HG03039 (cell line): ENCODE measurements around the gene MED15.

Source experiments
- ATAC-seq: cut with Tn5 transposase; IDR thresholded peaks from one replicate; pipeline ENCODE4 v1.9.1; 2021; ENCODE audit warnings: mild to moderate bottlenecking, moderate library complexity; ENCODE audit not compliant: unreplicated experiment

The MED15 gene

DNA sequence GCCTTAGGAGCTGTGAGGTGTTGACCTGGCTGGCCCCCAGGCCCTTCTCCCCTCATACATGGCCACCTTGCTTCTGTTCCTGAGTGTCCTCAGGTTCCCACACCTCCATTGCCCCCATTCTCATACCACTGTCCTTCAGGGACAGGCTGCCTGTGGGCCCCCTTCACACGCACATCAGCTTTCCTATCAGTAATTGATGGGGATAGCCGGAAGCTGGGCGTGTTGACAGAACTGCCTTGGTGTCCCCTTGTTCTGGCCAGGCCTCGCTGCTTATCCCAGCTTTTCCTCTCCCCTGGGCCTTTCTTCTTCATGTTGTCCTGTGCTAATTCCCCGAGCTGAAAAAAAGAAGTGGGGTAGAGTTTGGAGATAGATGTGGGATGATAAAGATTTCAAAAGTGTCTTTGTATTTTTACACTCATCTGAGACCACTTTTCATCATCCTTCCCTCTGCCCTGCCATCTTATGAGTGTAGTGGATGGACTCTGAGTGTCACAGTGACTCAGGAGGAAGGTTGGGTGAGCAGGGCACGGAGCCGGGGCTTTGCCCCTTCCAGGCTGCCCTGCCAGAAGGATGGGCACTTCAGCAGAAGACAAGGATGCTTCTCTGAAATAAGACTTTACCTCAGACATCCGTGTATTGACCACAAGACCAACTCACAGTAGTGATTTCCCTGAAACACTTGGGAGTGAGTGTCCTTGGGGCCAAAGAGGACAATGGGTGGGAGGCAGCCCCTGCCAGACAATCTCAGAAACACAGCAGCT lies 42.8 kb downstream of the MED15 start:
- no peak for ATAC-seq

DNA sequence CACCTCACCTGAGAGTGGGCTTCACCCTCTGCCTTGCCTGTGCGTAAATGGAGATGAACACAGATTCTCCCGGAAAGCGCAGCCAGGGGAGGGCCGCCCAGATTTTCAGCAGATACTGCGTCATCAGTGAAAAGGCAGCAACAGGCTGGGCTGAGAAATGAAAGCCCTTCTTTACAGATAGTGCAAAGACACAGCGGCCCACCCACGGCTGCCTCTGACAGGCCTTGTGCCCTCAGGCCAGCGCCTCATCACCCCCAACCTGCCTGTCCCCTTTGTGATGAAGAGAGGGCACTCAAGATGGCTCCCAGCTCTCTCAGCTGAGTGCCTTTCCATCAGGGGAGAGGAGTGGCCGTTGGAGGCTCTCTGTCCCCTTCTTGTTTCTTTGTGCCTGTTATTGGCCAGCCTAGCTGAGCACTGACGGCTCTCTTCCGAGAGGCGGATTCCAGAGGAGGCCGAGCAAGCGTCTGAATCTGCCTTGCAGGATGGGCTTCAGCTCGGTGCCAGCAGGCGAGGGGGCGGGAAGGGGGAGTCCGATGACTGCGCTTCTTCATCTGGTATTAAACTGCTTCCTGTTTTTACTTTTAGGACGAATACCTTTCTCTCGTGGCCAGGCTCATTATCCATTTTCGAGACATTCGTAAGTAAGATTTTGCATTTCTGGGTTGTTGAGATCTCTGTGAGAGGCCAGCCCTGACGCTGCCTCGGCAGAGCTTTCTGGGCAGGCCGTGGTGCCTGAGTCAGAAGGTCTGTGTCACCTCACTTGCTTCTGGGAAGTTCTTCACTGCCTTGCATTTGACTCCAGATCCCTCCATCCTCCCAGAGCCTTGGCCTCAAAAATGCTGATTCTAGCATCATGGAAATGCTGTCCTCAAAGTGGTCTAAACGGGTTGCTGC lies 43.7 kb downstream of the MED15 start:
- no peak for ATAC-seq

DNA sequence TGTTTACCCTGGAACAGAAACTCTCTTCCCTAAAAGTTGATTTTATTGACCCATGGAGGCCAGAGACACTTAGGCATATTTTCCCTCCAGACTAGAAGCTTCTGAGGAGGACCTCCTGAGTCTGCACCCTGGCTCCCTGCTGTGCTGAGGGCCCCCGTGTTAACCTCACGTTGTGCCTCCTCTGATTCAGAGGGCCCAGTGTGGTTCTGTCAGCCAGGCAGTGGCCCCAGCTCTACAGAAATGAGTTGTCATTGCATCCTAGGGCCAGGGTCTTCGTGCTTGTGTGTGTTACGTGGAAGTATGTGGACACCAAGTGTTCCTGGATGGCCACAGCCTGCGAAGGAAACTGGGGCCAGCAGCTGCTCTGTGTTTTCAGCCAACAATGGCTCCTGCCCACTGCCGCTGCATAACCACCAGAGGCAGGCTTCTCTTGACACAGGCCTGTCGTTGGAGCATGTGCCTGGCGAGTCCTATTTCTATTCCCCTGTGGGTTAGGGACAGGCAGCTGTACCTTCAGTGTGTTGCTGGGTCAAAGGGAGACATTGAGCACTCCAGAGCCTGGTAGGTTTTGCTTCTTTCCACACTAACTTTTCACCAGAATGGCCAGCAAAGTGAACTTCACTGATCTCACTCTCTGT lies 44.5 kb downstream of the MED15 start:
- no peak for ATAC-seq

DNA sequence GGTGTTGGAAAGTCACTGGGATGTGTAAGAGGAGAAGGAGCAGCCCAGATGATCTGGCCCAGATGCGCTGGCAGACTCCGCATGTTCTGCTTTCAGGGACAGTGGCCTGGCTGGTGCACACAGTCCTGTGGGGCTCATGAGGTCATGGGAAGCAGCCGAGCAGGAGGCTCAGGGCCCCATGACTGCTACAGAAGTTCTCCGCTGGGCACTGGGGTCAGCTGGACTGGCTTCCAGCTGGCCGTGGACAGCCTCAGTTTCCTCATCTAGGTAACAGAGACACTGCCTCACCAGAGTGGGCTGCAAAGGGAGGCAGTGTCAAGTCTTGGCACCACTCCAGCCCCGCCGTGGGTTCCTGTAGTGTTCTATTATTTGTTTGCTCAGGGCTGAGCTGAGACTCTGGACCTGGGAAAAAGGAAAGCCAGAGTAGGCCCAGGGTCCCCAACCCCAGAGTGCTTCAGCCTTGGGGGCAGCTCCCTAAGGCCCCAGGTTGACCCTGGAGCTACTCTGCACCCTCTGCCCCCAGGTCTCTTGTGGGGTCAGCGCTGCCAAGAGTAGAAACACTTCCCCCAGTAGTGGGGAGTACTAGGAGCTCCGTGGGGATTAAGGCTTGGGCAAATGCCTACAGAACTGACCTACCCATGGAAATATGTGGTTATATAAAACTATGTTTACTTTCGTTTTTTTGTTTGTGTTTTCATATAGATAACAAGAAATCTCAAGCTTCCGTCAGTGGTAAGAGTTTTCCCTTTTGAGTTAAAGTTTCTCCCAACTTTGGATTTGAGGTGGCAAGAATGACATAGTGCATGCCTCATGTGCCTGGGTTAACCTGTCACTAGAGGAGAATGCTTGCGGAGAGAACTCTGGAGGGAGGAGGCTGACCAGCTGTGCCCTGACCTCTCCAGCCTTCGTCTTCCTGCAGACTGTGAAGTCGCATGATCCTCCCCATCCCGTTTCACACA lies 45.3 kb downstream of the MED15 start:
- ATAC-seq, result no peak

DNA sequence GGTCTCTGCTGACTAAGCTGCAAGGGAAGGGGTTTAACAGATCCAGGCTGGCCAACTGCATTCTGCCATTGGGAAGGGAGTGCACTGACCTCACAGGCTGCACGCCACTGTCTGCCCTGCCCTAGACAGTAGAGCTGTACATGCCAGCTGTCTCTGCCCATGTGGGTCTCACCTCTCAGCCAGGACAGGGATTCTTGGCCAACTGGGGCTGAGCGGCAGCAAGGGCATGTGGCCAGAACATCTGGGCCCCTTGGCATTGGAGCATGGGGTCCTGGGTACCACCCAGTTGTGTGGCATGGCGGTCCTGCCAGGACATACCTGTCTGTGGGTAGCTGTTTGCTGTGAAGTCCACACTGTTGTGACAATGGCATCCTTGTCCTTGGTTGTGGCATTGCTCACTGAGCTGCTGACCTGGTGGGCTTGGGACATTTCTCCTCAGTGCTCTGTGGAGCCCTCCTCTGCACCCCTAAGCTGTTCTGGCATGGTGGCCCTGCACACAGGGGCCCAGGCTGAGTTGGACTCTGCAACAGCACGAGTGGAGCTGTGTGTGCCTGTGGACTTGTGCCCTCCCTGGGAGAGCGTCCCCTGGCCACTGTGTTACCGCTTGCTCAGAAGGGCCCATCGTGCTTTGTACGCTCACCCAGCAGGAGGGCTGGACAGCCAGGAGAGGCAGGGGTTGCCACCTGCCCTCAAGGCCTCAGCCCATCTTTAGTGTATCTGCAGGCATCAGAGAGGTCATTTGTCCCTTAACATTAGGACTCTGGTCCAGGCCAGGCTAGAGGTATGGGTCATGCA lies 46.7 kb downstream of the MED15 start:
- no peak for ATAC-seq

DNA sequence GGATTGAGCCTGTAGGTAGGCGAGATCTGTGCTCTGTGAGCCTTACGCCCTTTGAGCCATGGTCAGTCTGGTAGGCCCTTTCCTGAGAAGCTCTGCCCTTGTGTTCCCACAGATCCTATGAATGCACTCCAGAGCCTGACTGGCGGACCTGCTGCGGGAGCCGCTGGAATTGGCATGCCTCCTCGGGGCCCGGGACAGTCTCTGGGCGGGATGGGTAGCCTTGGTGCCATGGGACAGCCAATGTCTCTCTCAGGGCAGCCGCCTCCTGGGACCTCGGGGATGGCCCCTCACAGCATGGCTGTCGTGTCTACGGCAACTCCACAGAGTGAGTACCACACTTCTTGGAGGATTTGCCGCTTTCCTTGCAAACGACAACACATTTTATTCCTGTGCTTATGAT lies 47.4 kb downstream of the MED15 start:
- ATAC-seq, result no peak

DNA sequence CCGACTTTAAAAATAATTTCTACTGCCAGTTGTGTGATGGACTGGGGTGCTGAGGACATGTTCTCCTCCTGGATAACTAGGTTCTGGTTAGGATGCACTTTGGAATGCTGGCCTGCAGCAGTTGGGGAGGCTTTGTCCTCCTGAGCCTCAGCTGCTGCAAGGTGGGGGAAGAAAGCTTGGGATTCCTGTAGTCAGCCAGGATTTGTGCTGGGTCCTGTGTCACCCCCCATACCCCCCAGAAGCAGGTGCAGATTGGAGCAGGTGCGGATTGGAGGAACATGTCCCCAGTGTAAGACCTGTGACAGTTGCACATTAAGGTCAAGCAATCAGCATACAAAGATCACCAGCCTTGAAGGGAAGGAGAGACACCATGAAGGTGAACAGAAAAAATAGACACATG lies 51.1 kb downstream of the MED15 start:
- no peak for ATAC-seq

DNA sequence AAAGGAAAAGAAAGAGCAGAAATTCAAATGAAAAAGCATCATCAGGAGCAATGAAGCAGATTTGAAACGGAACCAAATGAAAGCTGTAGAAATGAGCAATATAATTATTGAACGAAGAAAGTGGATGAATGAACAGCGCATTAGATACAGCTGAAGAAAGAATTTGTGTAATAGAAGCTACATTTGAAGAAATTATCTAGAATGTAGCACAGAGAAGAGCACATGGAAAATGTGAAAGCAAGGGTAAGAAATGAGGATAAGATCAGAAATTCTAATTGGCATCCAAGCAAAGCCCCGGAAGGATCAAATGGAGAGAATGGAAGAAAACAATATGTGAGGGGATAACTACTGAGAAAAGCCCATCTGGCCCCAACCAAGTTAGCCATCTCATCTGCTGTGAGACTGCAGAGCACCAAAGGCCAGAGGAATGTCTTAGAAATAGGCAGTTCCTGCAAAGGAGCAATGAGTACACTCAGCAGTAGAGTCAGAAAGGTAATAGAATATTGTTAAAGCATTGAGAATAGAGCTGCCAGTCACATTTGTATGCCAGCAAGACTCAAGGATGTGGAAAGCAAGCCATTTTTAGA lies 51.9 kb downstream of the MED15 start:
- no peak for ATAC-seq

DNA sequence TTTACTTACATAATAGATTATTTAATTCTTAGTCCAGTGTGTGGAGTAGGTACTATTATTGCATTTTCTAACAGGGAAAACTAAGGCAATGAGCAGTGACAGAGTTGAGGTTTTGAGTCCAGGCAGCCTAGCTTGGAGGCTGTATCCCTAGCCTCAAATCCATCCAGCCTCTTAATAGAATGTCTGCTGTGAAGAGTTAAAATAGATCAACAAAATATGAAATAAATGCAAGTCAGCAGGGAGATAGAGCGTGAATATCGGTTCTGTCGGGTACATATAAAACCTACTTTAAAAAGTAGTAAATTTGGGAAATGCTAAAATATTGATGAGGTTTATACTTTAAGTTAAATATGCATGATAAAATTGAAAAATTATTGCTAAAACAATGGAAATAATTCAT lies 53.3 kb downstream of the MED15 start:
- no peak for ATAC-seq

DNA sequence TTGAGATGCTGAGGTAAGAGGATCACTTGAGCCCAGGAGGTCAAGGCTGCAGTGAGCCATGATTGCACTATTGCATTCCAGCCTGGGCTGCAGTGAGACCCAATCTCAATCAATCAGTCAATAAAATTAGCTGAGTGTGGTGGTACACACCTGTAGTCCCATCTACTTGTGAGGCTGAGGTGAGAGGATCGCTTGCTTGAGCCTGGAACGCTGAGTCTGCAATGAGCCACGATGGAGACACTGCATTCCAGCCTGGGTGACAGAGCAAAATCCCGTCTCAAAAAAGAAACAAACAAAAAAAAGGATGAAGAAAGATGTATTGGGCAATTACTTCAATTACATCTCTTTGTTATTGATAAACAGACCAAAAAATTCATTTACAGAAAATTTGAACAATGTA lies 54.5 kb downstream of the MED15 start:
- ATAC-seq, result no peak

DNA sequence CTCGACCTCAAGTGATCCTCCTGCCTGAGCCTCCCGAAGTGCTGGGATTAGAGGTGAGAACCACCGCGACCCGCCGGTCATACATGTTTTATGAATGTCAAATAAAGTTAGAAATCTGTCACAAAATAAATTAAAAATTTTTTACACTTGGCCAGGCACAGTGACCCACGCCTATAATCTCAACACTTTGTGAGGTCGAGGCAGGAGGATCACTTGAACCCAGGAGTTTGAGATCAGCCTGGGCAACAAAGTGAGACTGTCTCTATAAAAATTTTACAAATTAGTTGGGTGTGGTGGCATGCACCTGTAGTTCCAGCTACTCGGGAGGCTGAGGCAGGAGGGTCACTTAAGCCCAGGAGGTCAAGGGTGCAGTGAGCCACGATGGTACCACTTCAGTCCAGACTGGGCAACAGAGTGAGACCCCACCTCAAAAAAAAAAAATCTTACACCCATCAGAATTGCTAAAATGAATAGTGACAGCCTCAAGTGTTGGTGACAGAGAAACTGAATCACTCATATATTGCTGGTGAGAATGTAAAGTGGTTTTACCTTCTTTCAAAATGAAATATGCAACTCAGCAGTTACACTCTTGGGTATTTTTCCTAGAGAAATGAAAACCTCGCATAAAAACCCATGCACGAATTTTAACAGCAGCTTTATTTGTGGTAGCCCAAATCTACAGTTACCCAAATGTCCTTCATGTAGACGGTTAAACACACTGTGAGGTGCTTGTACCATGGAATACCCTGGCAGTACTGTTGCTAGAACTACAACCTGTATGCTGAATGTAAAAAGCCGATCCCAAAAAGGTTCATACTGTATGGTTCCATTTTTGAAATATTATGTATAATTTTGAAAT lies 55.4 kb downstream of the MED15 start:
- ATAC-seq, result no peak

DNA sequence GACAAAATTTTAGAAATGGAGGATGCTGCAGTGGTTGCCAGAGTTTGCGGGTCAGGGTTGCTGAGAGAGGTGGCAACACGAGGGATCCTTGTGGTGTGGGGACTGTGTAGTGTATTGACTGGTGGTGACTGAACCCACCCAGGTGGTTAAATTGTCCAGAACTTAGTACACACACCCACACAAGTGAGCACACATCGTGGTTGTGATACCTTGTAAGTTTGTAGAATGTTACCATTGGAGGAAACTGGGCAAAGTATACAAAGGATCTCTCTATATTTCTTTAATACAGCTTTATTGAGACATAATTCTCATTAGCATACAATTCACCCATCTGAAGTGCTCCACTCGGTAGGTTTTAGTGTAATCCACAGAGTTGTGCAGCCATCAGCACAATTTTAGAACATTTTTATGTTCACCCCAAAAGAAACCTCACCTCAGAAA lies 56.1 kb downstream of the MED15 start:
- ATAC-seq, result no peak

DNA sequence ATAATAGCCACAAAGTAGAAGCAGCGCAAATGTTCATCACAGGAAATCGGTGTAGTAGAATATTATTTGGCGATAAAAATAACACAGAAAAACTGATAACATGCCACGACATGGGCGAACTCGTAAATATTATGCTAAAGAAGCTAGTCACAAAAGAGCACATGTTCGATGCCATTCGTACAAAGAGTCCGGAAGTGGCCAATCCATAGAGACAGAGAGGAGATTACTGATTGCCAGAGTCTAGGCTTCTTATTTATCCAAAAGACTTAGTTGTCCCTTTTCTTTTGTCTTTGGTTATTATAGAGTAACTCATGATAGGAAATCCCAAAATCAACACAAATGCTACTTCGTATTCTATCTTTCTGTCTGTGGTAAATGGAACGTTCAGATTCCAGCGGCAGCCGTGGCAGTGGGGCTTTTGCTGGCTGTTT lies 56.5 kb downstream of the MED15 start:
- no peak for ATAC-seq

DNA sequence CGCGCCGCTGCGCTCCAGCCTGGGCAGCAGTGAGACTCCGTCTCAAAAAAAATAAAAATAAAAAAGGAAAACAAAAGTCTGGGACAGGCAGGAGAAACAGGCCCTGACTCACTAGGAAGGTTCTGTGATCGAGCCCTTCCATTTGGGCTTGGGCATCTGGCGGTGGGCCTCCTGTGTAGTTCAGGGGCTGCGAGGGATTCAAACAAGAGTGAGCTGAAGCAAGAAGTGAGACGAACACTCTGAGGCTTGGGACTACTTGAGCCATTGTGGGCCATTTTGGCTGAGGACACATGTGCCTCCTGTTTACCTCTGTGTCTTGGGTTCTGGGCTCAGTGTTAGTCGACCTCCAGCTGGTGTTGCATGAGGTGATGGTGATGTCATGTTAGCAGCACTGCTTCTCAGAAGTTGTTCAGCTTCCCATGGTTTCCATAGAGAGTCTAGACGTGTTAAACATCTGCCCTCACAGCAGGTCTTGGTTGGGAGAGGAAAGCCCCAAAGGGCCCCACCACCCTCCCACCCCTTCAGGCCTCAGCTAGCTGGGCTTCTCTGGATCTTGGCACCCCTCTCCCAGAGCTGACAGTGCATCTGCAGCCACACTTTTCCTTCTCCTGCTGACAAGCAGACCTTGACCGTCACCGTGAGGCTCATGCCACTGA lies 57.8 kb downstream of the MED15 start:
- no peak for ATAC-seq

DNA sequence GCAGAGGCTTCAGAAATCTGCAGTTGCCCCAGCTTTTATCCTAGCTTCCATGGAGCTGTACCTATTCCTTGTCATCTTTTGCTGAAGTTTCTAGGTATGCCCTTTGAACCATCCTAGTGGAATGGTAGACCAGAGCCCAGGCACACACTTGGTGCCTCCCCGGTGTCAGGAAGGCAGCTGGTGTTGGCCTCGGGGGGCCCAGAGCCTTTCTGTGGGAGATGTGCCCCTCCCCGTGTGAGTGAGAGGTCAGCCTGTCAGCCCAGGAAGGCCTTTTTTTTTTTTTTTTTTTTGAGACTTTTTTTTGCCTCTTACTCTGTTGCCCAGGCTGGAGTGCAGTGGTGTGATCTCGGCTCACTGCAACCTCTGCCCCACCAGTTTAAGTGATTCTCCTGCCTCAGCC lies 58.4 kb downstream of the MED15 start:
- ATAC-seq, result no peak

DNA sequence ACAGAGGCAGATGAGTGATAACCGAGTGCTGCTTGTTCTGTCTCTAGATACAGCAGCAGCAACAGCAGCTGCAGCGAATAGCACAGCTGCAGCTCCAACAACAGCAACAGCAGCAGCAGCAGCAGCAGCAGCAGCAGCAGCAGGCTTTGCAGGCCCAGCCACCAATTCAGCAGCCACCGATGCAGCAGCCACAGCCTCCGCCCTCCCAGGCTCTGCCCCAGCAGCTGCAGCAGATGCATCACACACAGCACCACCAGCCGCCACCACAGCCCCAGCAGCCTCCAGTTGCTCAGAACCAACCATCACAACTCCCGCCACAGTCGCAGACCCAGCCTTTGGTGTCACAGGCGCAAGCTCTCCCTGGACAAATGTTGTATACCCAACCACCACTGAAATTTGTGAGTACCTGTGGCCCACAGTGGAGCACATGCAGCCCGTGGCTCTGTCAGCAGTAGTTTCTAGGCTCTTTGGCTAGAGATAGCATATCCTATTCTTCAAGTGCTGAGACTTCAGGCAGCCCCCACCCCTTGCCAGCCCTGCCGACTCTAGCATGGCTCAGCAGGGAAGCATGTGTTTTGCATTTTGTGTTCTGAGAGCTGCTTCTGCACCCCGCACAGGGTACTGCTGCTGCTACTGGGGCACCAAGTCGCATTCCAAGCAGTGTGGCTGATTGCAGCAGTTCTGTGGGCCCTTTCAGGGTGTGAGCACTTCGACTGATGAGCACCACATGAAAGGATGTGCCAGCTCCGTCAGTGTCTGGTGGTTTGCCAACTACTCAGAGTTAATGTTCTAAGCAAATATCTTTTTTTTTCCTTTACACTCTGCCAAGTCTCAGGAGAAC lies 59.2 kb downstream of the MED15 start:
- no peak for ATAC-seq

DNA sequence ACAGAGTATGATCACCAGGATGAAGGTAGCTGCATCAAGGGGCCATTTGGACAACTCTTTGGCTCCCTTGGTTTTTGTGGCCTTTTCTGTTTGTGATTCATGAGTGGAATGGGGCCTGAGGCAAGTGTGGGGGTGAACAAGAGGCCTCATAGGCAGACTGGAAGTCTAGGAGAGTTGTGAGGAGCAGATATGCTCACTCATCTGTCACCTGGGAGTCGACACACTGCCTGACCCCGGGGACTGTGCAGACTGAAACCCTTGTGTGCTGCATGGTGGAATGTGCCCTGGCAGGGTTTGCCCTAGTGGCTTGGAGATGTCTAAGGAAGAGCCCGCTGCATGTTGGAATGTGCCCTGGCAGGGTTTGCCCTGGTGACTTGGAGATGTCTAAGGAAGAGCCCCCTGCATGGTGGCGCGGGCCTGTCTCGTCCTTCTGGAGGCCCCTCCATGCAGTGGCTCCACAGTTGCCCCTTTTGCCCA lies 60.0 kb downstream of the MED15 start:
- ATAC-seq, result no peak
